Activated CD8-positive, alpha-beta T cell treated with anti-CD3 and anti-CD28 coated beads for 36 hours (primary cell): Measurements from ENCODE around the gene CSNK2A1. TPM values are rescaled to one million over a fixed set of nuclear protein-coding genes. Genes with fewer than 3 reads are reported as not detected.
A peak's percentile ranks its signal among the peaks of the same experiment; 100 is the strongest.

Source experiments
- ATAC-seq: fragments of 200-7000 bp; cut with Tn5 transposase; one replicate; pipeline ENCODE4 v1.10.0; 2021; ENCODE audit warnings: mild to moderate bottlenecking, moderate library complexity
- CTCF ChIA-PET: fragments of 350-600 bp; sonication (Branson Sonifier 250); formaldehyde crosslinking; loops from one replicate; lab custom pipeline; 2021; ENCODE audit warnings: antibody characterized with exemption; lab: Charles Lee
- POLR2A ChIA-PET: fragments of 350-600 bp; sonication (Branson Sonifier 250); formaldehyde crosslinking; loops from one replicate; lab custom pipeline; 2021; ENCODE audit warnings: antibody characterized with exemption; lab: Charles Lee
- DNase-seq: peaks from one replicate; pipeline ENCODE4 v3.0.0-alpha.2; 2020
- H3K27ac Mint-ChIP-seq: one replicate; pipeline ENCODE4 v1.8.0; 2021; ENCODE audit warnings: mild to moderate bottlenecking, mixed read lengths
- H3K27me3 Mint-ChIP-seq: one replicate; pipeline ENCODE4 v1.8.0; 2021; ENCODE audit warnings: mixed read lengths
- H3K36me3 Mint-ChIP-seq: one replicate; pipeline ENCODE4 v1.8.0; 2021; ENCODE audit warnings: low read depth, mixed read lengths
- H3K4me1 Mint-ChIP-seq: one replicate; pipeline ENCODE4 v1.8.0; 2021; ENCODE audit warnings: low read depth, mixed read lengths
- H3K4me3 Mint-ChIP-seq: one replicate; pipeline ENCODE4 v1.8.0; 2021; ENCODE audit warnings: mild to moderate bottlenecking, moderate library complexity, mixed read lengths
- H3K9me3 Mint-ChIP-seq: one replicate; pipeline ENCODE4 v1.8.0; 2021; ENCODE audit warnings: mixed read lengths
- intact Hi-C: fragments of 100-400 bp; cut with micrococcal nuclease; formaldehyde crosslinking; loops from one replicate; pipeline ENCODE4 v1.10.0; 2022
- total RNA-seq, 2 experiments: library from RNA; stranded (reverse); gene quantifications; one replicate each; pipeline ENCODE4 v1.2.3, GENCODE V29; 2021
- TF ChIP-seq, protein P1 (sequence below): fragments of 200-600 bp; IDR thresholded peaks from one replicate; pipeline ENCODE4 v1.8.0; 2022; ENCODE audit warnings: antibody characterized with exemption, mild to moderate bottlenecking

The CSNK2A1 gene
- total RNA-seq, 2 experiments from 2014 or later, result 169 to 174 TPM

GRCh38 chr20:433300-433975 is 110.2 kb downstream of the CSNK2A1 start:
- H3K9me3 Mint-ChIP-seq, result no peaks in the 10 kb centered on the region
- peak overlapping the region; percentile 96 for H3K27ac Mint-ChIP-seq
- ChIA-PET POLR2A (interaction anchor here (1.1 to 1.5 kb wide), 5 partner anchors 9 to 60 kb away, joined by 3 to 5 read pairs (median 4); no protein-coding TSS in a partner anchor), CTCF (no interaction called here)
- H3K27me3 Mint-ChIP-seq, result no peaks in the 10 kb centered on the region
- intact Hi-C loops, result no loop called here
- peak overlapping the region; percentile 42 for H3K4me3 Mint-ChIP-seq
- ATAC-seq, result peak; percentile 85
- TF ChIP-seq, protein P1, sequence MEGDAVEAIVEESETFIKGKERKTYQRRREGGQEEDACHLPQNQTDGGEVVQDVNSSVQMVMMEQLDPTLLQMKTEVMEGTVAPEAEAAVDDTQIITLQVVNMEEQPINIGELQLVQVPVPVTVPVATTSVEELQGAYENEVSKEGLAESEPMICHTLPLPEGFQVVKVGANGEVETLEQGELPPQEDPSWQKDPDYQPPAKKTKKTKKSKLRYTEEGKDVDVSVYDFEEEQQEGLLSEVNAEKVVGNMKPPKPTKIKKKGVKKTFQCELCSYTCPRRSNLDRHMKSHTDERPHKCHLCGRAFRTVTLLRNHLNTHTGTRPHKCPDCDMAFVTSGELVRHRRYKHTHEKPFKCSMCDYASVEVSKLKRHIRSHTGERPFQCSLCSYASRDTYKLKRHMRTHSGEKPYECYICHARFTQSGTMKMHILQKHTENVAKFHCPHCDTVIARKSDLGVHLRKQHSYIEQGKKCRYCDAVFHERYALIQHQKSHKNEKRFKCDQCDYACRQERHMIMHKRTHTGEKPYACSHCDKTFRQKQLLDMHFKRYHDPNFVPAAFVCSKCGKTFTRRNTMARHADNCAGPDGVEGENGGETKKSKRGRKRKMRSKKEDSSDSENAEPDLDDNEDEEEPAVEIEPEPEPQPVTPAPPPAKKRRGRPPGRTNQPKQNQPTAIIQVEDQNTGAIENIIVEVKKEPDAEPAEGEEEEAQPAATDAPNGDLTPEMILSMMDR, result no peak
- peaks cover 75% of the 10 kb centered on the region for H3K4me1 Mint-ChIP-seq
- DNase-seq, result peak; percentile 85
- H3K36me3 Mint-ChIP-seq, result peaks cover 75% of the 10 kb centered on the region

DNA sequence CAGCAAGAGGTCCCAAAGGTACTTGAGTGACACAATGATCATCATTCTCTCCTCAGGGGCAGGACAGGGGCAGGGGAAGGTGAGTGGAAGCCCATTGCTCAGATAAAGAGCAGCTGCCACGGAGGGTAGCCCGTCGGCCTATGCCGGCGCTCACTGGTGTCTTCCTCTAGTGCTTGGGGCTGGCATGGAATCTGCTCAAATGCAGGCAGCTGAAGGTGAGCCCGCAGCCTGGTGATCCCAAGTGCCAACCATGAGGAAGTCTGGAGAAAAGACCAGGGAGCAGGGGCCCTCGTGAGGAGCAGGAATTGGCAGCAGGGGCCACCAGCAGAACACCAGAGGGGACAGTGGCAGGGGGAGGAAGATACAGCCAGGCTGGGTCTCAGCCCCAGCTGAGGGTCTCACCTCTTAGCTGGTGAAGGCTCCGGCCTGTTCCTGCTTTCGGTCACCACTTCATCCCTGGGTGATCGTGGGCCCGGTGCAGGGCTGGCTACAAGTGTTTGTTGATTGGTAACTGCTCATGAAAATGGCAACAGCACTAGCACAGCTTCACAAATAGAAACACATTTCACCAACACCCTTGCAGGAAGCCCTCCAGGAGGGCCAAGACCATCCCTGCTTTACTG is 110.8 kb downstream of the CSNK2A1 start:
- Mint-ChIP-seq H3K4me1 (peaks cover 68% of the 10 kb centered on the region), H3K27me3 (no peaks in the 10 kb centered on the region), H3K4me3 (peak overlapping the region; percentile 42), H3K9me3 (no peaks in the 10 kb centered on the region), H3K36me3 (peaks cover 74% of the 10 kb centered on the region), H3K27ac (peak overlapping the region; percentile 96)
- intact Hi-C loops, result no loop called here
- DNase-seq, result no peak
- no peak for ATAC-seq
- TF ChIP-seq, protein P1, result no peak
- CTCF ChIA-PET, result no interaction called here
- POLR2A ChIA-PET, result interaction anchor here (0.6 to 1.5 kb wide), 6 partner anchors 10 to 81 kb away, joined by 3 to 5 read pairs (median 4); no protein-coding TSS in a partner anchor

DNA sequence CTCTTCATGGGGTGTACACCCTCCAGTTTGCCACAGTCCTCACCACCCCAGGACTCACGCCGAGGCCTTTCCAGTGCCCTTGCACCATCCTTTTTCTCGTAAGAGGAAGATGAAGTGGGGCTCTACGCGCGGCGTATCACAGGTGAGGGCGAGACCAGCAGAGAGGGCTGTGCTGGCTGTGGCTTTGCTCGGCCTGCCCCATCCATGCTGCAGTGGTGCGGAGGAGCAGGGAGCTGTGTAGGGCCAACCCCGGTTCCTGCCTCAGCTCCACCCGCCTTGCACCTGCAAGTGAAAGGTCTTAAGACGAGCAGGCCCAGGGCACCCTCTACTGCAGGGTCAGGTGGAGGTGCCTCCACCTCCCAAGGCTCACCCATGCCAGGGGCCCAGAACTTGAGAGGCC is 111.4 kb downstream of the CSNK2A1 start:
- ChIA-PET CTCF (interaction anchor here (0.8 to 2.7 kb wide), 6 partner anchors 26 to 86 kb away, joined by 3 to 15 read pairs (median 4); no protein-coding TSS in a partner anchor), POLR2A (interaction anchor here (0.9 to 1.5 kb wide), 5 partner anchors 10 to 104 kb away, joined by 3 to 5 read pairs (median 4); no protein-coding TSS in a partner anchor)
- ATAC-seq (no peak), DNase-seq (no peak)
- Mint-ChIP-seq H3K9me3 (no peaks in the 10 kb centered on the region), H3K27ac (peak overlapping the region; percentile 96), H3K4me3 (no peak overlapping the region), H3K36me3 (peaks cover 74% of the 10 kb centered on the region), H3K27me3 (no peaks in the 10 kb centered on the region), H3K4me1 (peaks cover 65% of the 10 kb centered on the region)
- intact Hi-C loops, result no loop called here
- TF ChIP-seq, protein P1, result no peak

DNA sequence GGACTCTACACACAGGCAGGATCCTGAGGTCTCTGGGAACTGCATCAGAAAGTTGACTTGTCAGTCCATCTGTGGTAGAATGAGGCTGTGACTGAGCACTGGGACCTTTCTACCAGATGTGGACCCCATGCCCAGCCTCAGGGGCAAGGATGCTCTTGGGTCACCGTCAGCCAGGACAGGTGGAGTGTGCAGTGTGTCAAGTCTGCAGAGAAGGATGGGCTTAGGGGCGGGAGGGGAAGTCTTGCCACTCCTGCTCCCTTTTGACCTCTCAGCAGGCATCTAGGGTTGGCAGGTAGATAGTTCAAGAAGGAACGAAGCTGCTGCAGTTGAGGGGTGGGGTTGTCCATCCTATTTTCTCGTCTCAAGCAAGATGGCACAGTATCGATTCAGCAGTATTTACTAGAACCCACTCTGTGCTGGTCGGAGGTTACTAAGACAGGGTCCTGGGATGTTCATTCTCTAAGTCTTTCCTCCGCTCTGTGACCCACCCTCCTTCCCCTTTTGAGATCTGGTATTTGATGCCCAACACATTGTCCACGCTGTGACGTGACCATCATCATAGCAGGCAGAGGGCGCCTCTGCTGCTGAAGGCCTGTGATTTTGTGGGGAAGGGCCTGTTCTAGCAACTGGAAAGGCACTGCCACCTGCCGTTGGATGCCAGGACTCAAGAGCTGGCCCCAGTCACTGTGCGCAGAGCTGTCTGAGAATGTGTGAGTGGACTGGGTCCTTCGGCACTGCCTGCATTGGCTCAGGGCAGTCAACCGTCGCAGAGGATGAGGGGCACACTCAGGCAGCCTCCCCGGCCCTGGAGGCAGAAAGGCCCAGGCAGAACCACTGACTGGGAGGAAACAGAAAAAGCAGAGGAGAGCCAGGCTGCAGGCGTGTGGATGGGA is 112.3 kb downstream of the CSNK2A1 start:
- TF ChIP-seq, protein P1, result peak; percentile 22
- Mint-ChIP-seq H3K4me3 (no peak overlapping the region), H3K27me3 (no peaks in the 10 kb centered on the region), H3K9me3 (no peaks in the 10 kb centered on the region), H3K27ac (peak overlapping the region; percentile 86), H3K4me1 (peaks cover 65% of the 10 kb centered on the region), H3K36me3 (peaks cover 70% of the 10 kb centered on the region)
- DNase-seq, result peak; percentile 67
- CTCF ChIA-PET, result interaction anchor here (0.6 to 2.7 kb wide), 10 partner anchors 21 to 165 kb away, joined by 3 to 15 read pairs (median 4); no protein-coding TSS in a partner anchor
- no peak for ATAC-seq
- intact Hi-C loops, result no loop called here
- POLR2A ChIA-PET, result interaction anchor here (0.9 kb wide), 2 partner anchors 27 to 104 kb away, joined by 3 to 4 read pairs; no protein-coding TSS in a partner anchor
